ENCODE measurements around the gene RHCE. TPM values are rescaled to one million over a fixed set of nuclear protein-coding genes. Genes with fewer than 3 reads are reported as not detected.

Gene RHCE
- total RNA-seq, 1 experiment from 2014 or later = 0.24 TPM

- Mint-ChIP-seq H3K27me3 (ENCODE audit: low read depth) (peaks cover 16% of the 10 kb centered on the region), H3K9me3 (no peaks in the 10 kb centered on the region), H3K27ac (no peak overlapping the region), H3K4me1 (peaks cover 16% of the 10 kb centered on the region), H3K4me3 (peak overlapping the region; percentile 74), H3K36me3 (no peaks in the 10 kb centered on the region)
- ChIA-PET POLR2A (interaction anchor here (0.6 kb wide), 1 partner anchor 63 kb away, joined by 4 read pairs; no protein-coding TSS in a partner anchor), CTCF (interaction anchor here (1.5 kb wide), 1 partner anchor 73 kb away, joined by 5 read pairs; no protein-coding TSS in a partner anchor)
- no peak for ATAC-seq
- TF ChIP-seq AR (CRISPR knock-in tag; IDR thresholded peaks at IDR 0.05) (no peak), ZNF512 (CRISPR knock-in tag; IDR thresholded peaks at IDR 0.05; ENCODE audit: borderline replicate concordance) (no peak), MYBL2 (CRISPR knock-in tag; IDR thresholded peaks at IDR 0.05) (no peak), ZNF416 (CRISPR knock-in tag; IDR thresholded peaks at IDR 0.05) (no peak), ZNF232 (CRISPR knock-in tag; IDR thresholded peaks at IDR 0.05) (no peak), SMAD4 (CRISPR knock-in tag; IDR thresholded peaks at IDR 0.05) (no peak), ARID4B (CRISPR knock-in tag; IDR thresholded peaks at IDR 0.05; ENCODE audit: borderline replicate concordance) (no peak), NFE2L1 (CRISPR knock-in tag; IDR thresholded peaks at IDR 0.05) (no peak), GTF2I (CRISPR knock-in tag; conservative IDR thresholded peaks at IDR 0.05) (no peak), ATF2 (CRISPR knock-in tag; IDR thresholded peaks at IDR 0.05; ENCODE audit: borderline replicate concordance, low read depth) (no peak)
- DNase-seq (ENCODE audit: low spot score) = no peak
Measured at GRCh38 chr1:25428475-25429166, 8.0 kb upstream of the RHCE start.

- DNase-seq (ENCODE audit: low spot score) (no peak), ATAC-seq (no peak)
- ChIA-PET POLR2A (no interaction called here), CTCF (interaction anchor here (1.5 kb wide), 1 partner anchor 74 kb away, joined by 5 read pairs; no protein-coding TSS in a partner anchor)
- Mint-ChIP-seq H3K4me3 (no peak overlapping the region), H3K4me1 (peaks cover 15% of the 10 kb centered on the region), H3K27me3 (ENCODE audit: low read depth) (peaks cover 21% of the 10 kb centered on the region), H3K9me3 (no peaks in the 10 kb centered on the region), H3K27ac (no peak overlapping the region), H3K36me3 (no peaks in the 10 kb centered on the region)
- TF ChIP-seq NFE2L1 (CRISPR knock-in tag; IDR thresholded peaks at IDR 0.05) = no peak
- no peak for TF ChIP-seq CREB1 (CRISPR knock-in tag; IDR thresholded peaks at IDR 0.05)
- no peak for TF ChIP-seq JUN (CRISPR knock-in tag; IDR thresholded peaks at IDR 0.05)
- no peak for TF ChIP-seq STAT6 (CRISPR knock-in tag; conservative IDR thresholded peaks at IDR 0.05; ENCODE audit: low read depth)
Measured at GRCh38 chr1:25427696-25428095, 7.1 kb upstream of the RHCE start.
